GM12801 (cell line): Measurements from ENCODE around the gene MIDN.

Experiments used
- CTCF ChIP-seq: IDR thresholded peaks from one replicate; pipeline ENCODE4 v1.5.1; 2011; ENCODE audit warnings: control low read depth; ENCODE audit not compliant: insufficient read length; ENCODE audit errors: extremely low read depth

The MIDN gene

GRCh38 chr19:1237754-1238368 is 10.5 kb upstream of the MIDN start, which contains the start of gene CBARP:
TSS of gene CBARP (minus strand) at chr19:1238005. CDS start at chr19:1236100, 1,905 bp downstream.
- no peak for TF ChIP-seq CTCF

GRCh38 chr19:1238369-1239303 is 9.7 kb upstream of the MIDN start:
- TF ChIP-seq CTCF = no peak

GRCh38 chr19:1239420-1239795 is 9.0 kb upstream of the MIDN start:
- TF ChIP-seq CTCF = no peak

- no peak for TF ChIP-seq CTCF
Measured at GRCh38 chr19:1239796-1240737, 8.3 kb upstream of the MIDN start.

GRCh38 chr19:1240925-1241324 is 7.5 kb upstream of the MIDN start:
- TF ChIP-seq CTCF = no peak

- TF ChIP-seq CTCF = no peak
Measured at GRCh38 chr19:1241417-1242095, 6.8 kb upstream of the MIDN start, which contains the start of gene ATP5F1D. TSS of gene ATP5F1D (plus strand) at chr19:1241751. CDS start at chr19:1241851, 100 bp downstream.
